NCI-H187 treated with DMSO at 0.1 percent for 48 hours (cell line): Measurements from ENCODE around the gene SPPL2A.
"Not testable (repeated sequence)": the region's sequence is repeated elsewhere in the genome, so short reads cannot be mapped to it uniquely, and the experiment has no call there.

Experiments
- DNase-seq: peaks from one replicate; lab custom pipeline; 2025; lab: John Stamatoyannopoulos, UW

The SPPL2A gene

GRCh38 chr15:50765195-50765967 is at the start of gene SPPL2A:
Gene SPPL2A, minus strand, starts transcription at chr15:50765706. Its CDS starts 173 bp downstream, at chr15:50765533.
- DNase-seq: peak; percentile 13

- DNase-seq: no peak
Observed at GRCh38 chr15:50814634-50815033, 49.1 kb upstream of the SPPL2A start.

GRCh38 chr15:50813865-50814264 is 48.4 kb upstream of the SPPL2A start:
- no peak for DNase-seq

- DNase-seq: no peak
Observed at GRCh38 chr15:50813089-50813488, 47.6 kb upstream of the SPPL2A start.

- not testable (repeated sequence) for DNase-seq
Observed at GRCh38 chr15:50812181-50812506, 46.6 kb upstream of the SPPL2A start.

GRCh38 chr15:50811461-50812180 is 46.1 kb upstream of the SPPL2A start:
- DNase-seq: not testable (repeated sequence)

- DNase-seq: no peak
Observed at GRCh38 chr15:50810128-50810527, 44.6 kb upstream of the SPPL2A start.

- no peak for DNase-seq
Observed at GRCh38 chr15:50808728-50809127, 43.2 kb upstream of the SPPL2A start.

- no peak for DNase-seq
Observed at GRCh38 chr15:50803479-50804180, 38.1 kb upstream of the SPPL2A start.

- no peak for DNase-seq
Observed at GRCh38 chr15:50800715-50801114, 35.2 kb upstream of the SPPL2A start.

- no peak for DNase-seq
Observed at GRCh38 chr15:50798684-50799083, 33.2 kb upstream of the SPPL2A start.

GRCh38 chr15:50797926-50798325 is 32.4 kb upstream of the SPPL2A start:
- DNase-seq: no peak

GRCh38 chr15:50791486-50791885 is 26.0 kb upstream of the SPPL2A start:
- no peak for DNase-seq

- DNase-seq: no peak
Observed at GRCh38 chr15:50790778-50791453, 25.4 kb upstream of the SPPL2A start.

GRCh38 chr15:50786871-50787270 is 21.4 kb upstream of the SPPL2A start:
- DNase-seq: no peak

GRCh38 chr15:50786438-50786837 is 20.9 kb upstream of the SPPL2A start:
- no peak for DNase-seq

GRCh38 chr15:50783895-50784294 is 18.4 kb upstream of the SPPL2A start:
- no peak for DNase-seq

- no peak for DNase-seq
Observed at GRCh38 chr15:50783411-50783810, 17.9 kb upstream of the SPPL2A start.

- DNase-seq: no peak
Observed at GRCh38 chr15:50778086-50778485, 12.6 kb upstream of the SPPL2A start.

- no peak for DNase-seq
Observed at GRCh38 chr15:50777042-50777441, 11.5 kb upstream of the SPPL2A start.

- no peak for DNase-seq
Observed at GRCh38 chr15:50774450-50774849, 8.9 kb upstream of the SPPL2A start.

GRCh38 chr15:50773389-50773788 is 7.9 kb upstream of the SPPL2A start:
- DNase-seq: no peak
